Measurements from ENCODE around the gene PRR30.

PRR30 gene

GRCh38 chr2:27095745-27096651 lies 43.2 kb downstream of the PRR30 start:
- DNase-seq, result peak; percentile 49 to 51

GRCh38 chr2:27095427-27095744 lies 43.8 kb downstream of the PRR30 start:
- DNase-seq, result no peak

DNA sequence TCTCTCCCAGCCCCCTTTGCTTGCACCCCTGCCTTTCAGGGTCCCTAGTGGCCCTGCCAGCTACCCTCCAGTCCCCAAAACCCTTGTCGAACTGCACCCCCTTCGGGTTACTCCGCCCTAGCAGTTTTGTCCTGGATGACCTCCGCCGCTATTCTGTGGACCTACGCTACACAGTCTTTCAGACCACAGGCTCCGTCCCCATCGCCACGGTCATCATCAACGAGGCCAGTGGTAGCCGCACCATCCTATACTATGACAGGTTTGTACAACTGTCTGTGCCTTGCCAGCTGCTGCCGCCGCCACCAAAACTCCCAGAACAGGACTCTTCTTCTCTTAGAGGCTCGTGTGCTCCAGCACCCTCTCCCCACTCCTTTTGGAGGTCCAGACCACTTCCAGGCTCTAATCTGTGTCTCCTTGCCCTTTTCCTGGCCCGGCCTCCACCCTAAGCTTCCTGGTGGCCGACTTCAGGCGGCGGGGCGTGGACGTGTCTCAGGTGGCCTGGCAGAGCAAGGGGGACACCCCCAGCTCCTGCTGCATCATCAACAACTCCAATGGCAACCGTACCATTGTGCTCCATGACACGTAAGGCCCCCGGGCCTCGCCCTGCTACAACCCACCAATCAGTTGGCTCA lies 44.7 kb downstream of the PRR30 start:
- no peak for DNase-seq

DNA sequence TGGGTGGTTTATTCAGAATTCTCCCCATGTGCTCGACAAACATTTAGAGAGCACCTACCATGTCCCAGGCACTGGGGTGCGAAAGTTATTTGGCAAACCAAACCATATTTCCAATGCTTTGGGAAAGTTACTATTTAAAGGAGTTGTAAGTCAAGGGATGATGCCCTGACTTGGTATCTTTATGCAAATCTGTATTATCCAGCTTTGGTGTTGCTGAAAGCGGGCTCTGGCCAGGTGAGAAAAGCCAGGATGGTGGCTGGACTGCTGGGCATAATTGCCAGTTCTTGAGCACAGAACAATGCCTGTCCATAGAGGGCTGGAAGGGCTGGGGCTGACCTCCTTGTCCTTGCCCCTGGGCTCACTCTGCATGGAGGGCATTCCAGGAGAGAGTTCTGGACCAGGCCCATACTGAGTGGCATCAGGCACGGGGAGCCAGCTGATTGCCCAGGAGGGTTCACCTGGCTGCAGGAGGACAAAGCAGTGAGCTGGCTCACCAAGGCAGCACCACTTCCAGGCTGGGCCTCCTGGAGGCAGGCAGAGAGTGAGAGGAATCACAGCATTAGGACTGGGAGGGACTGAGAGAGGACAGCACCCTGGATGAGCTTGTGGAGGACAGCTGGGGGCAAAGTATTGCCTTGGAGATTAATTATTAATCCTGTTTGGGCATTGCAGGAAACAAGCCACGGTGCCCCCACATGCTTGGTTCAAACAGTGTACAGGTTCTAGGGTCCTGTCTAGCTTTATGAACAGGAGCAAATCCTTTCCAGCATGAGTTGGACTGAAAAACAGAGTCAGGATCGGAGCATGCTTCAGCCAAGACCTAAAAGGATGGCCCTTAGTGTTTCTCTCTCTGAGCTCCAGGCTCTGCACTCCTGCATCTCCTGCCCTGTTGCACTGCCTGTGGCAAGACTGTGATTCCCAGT lies 45.5 kb downstream of the PRR30 start:
- no peak for DNase-seq

GRCh38 chr2:27092696-27093429 lies 46.3 kb downstream of the PRR30 start:
- no peak for DNase-seq

GRCh38 chr2:27091746-27092695 lies 47.2 kb downstream of the PRR30 start:
- no peak for DNase-seq

DNA sequence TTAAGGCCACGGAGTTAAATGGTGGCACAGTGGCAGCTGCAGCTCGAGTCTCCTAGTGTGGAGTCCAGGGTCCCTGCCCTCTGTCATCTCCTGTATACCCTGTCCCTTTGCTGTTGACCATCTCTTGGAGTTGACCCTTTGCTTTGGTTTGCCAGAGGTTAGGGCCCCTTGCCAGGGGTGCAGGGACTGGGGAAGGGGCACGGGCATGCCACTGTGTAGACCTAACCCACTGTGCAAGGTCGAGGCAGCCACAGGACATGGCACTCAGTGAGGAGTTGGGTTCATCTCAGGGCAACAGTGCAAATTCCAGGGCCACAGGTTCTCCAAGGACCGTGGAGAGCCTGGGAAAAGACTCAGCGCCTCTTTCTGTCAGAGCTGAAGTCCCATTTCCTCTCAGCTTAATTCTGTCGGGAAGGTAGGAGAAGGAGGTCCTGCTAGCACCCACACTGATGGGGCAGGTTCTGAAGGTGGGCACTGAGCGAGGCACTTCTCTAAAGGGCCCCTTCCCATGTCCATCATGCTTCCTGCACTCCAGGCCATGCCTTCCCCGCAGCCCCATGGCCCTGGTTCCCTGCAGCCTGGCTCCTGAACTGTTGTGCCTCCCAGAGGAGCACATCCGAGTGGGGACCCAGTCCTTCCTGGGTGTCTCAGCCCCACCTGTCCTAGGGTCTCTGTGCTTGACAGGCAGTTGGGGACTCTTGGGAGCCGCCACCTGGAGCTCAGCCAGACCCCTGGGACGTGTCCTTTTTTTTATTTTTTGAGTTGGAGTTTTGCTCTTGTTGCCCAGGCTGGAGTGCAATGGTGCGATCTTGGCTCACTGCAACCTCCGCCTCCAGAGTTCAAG lies 49.9 kb downstream of the PRR30 start:
- no peak for DNase-seq

DNA sequence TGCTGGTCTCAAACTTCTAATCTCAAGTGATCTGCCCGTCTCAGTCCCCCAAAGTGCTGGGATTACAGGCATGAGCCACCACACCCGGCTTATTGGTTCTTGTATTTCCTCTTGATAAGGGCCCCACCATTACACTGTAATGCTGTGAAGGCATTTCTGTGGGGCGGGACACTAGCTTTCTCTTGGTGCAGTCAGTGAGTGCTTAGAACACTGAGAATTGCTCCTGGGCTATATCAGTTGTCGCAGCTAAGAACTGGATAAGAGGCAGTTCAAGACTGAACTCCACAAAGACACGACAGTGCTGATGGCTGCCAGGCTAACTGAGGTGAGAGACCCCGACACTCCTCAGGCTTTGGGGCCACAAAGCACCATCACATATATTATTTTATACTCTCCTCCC lies 50.6 kb downstream of the PRR30 start:
- no peak for DNase-seq

- no peak for DNase-seq
Observed at GRCh38 chr2:27087823-27088410, 51.3 kb downstream of the PRR30 start.
